Globus pallidus (tissue), 1 donor: ENCODE results near the gene COL21A1.

Source experiments
- DNase-seq: peaks from one replicate; pipeline ENCODE4 v3.0.0-alpha.2; 2015; ENCODE audit warnings: low spot score

COL21A1 gene

GRCh38 chr6:56106231-56106630, 141.1 kb downstream of the COL21A1 start:
- no peak for DNase-seq

- DNase-seq = no peak
These were observed 142.8 kb downstream of the COL21A1 start for GRCh38 chr6:56104591-56104990.

GRCh38 chr6:56102216-56102615, 145.2 kb downstream of the COL21A1 start:
- no peak for DNase-seq

DNA sequence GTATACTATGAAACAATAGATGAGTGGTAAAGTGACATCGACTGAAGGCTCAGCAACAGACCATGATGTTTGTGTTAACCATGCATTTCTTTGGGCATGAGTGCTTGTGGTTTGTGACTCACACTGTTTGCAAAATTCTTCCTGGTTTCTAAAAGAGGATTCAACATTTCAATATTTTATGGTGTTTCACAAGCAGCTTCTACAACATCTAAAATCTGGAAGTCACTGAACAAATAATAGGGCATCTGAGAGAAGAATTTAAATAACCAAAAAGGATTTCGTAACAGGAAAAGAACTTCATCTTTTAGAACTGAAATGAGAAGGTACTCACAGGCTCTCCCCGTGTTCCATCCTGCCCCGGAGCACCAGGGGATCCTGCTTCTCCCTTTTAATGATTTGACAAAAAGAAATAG, 146.2 kb downstream of the COL21A1 start:
- DNase-seq = no peak

DNA sequence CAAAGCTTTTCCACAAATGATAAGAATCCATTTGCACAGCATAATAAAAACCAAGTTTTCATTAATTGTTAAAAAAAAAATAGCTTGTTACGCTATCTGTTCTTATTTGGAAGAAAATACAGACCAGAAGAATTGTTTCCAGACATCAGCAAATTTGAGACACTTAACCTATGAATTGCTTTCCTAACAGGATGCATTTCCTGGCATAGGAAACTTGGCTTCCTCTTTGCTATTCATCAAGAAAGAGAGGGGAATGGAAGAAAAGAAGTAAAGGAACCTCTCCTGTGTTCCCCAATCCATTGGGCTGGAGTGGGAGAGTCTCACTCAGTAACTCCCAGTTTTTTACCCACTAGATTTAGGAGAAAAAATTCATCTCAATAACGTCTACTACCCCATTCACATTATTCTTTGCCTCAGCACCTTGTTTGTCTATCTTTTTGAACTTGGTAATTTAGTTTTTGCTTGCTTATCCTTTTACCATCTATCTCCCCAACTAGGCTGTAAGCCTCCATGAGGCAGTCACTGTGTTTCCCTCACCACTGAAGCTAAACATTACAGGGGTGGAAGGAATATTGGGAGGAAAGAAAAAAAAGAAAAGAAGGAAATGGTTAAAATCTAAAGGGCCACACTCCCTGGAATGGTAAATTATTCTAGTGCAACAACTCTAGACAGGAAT, 150.3 kb downstream of the COL21A1 start:
- no peak for DNase-seq

GRCh38 chr6:56096541-56096940, 150.8 kb downstream of the COL21A1 start:
- no peak for DNase-seq

DNA sequence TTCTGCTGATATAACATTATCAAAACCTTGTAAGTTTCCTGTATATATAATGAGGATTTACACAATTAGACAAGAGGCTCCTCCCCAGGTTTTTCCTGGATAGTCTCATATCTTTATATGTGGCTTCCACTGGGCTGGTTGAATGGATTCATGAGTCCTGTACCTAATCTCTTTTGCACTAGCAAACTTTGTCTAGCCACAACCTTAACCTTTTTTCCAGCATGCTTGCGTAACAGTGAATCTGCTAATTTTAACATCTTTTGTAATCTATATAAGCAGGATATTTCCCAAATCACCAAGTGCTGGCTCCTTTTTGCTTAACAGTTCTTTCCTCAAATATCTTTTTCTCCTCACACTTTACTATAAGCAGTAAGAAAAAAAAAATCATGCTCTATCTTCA, 153.6 kb downstream of the COL21A1 start:
- no peak for DNase-seq

DNA sequence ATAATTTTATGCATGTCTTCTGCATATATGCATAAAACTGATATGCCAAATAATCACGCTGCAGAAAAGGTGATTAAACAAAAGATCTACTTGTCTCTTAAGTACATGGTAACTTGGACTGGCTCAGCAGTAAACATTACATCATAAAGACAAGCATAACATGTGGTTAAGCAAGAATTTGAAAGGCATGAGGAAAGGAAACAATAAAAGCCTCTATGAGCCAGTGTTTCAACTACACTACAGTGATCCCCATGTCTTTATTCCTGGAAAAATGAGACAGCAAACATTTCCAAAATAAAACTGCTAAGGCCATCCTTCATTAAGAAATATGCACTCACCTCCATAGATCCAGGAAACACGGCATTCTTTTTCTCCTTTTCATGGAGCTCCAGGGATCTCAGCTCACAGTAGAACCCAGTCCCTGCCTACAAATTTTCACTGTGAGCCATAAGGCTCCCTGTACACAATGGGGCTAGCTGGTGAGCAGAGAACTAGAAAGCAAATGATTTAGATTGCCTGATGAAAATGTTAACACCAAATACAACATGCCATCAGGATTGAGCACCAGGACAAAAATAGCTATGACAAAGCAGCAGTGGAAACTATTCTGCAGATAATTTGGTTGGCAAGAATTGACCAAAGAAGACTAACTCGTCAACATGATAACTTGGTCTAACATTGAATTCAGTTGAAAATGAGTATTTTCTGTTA, 156.1 kb downstream of the COL21A1 start:
- no peak for DNase-seq

GRCh38 chr6:56088641-56089040, 158.7 kb downstream of the COL21A1 start:
- no peak for DNase-seq

GRCh38 chr6:56087421-56087820, 160.0 kb downstream of the COL21A1 start:
- DNase-seq = no peak

GRCh38 chr6:56079751-56080540, 167.4 kb downstream of the COL21A1 start:
- no peak for DNase-seq

DNA sequence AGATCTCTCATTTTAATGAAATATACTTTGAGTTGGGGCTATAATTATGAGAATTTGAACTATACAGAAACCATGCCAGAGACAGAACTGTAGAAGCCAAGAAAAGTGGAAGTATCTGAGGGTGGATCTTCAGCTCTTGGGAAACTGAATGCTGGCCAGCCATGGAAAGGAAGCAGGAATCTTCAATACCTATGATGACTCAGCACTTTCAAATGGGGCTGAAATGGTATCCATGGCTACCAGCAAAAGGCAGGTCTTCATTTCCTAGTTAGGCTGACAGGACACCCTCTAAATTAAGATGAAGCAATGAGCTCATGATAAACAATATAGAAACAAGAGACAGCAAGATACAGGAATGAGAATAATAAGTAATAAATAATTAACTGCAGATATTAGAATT, 171.3 kb downstream of the COL21A1 start:
- DNase-seq = no peak

DNA sequence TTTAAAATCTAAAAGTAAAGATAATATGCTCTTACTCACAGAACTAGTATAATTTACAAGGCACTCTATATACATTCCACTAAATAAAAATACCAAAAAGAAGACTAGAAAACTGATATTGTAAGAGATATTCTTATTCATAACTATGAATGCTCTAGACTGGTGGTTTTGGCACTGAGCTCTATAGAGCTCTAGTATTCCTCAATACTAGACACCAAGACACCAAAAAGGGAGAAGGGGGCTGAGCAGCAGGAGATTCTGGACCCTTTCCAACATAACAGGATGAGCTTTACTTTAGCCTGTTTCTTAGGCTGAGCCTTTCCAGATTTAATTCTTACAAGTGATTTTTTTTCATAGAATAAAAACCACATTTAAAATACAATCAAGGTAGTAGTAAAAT, 173.6 kb downstream of the COL21A1 start:
- DNase-seq = no peak

GRCh38 chr6:56073315-56073714, 174.1 kb downstream of the COL21A1 start:
- DNase-seq = no peak

DNA sequence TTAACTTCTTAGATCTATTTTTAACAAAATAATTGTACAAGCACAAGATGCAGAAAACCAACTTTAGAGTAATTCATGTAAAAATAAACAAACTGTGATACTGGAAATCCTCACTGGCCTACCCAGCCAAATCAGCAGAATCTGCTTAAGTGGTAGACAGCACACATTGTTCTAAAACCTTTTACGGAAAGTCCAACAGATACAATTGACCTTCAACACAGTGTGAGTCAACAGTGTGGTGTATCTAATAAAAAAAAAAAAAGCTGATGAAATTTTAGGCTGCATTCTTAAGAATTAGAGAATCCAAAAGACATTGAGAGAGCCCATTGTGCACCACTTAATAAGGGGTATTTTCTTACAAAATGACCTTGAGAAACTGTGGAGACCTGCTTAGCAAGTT, 174.5 kb downstream of the COL21A1 start:
- no peak for DNase-seq

- DNase-seq = no peak
These were observed 182.0 kb downstream of the COL21A1 start for GRCh38 chr6:56065408-56065807.

- DNase-seq = no peak
These were observed 184.5 kb downstream of the COL21A1 start for GRCh38 chr6:56062836-56063235.

GRCh38 chr6:56058636-56059035, 188.7 kb downstream of the COL21A1 start:
- no peak for DNase-seq

- no peak for DNase-seq
These were observed 192.2 kb downstream of the COL21A1 start for GRCh38 chr6:56055081-56055704.

GRCh38 chr6:56051202-56051598, 196.2 kb downstream of the COL21A1 start:
- DNase-seq = no peak

DNA sequence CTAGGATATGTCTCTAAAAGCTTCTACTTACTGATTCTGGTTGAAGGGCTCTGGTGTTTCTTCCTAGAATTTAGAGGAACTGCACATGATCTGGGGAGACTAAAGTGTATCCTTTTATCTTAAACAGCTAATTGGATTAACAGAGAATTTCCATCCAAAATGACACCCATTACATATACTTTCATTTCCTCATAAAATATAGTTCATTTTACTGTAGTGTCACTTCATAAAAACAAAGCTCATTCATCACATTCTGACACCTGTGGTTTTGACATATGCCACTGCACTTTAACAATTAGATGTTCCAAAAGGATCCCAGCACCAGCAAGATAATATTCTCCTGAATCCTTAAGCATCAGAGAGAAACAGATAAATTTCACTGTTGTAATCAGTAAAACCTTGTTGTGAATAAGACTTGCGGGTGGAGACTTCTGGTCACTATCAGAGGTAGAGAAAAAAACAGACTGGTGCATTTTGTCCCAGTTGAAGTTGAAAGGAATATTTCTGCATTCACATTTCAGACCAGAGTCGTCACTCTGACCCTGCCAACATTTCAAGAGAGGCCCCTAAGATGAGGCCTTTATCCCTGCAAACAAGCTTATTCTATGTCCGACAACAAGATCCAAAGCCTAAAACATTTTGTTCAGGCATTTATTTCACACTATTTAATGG, 196.7 kb downstream of the COL21A1 start:
- DNase-seq = no peak

GRCh38 chr6:56048601-56049000, 198.8 kb downstream of the COL21A1 start:
- DNase-seq = no peak
